Coronary artery (tissue), 2 donors: ENCODE results near the gene SRSF7.

Source experiments
- DNase-seq: peaks from one replicate; pipeline ENCODE4 v3.0.0-alpha.2; 2017; ENCODE audit warnings: low spot score
- H3K27ac ChIP-seq, 2 donors: fragments of 200-600 bp; sonication (generic); one replicate each; pipeline ENCODE4 v1.5.1; 2016 to 2019
- H3K4me3 ChIP-seq: fragments of 200-600 bp; sonication (generic); 2 replicates; pipeline ENCODE4 v1.5.1; 2016; ENCODE audit warnings: mild to moderate bottlenecking, moderate library complexity
- CTCF ChIP-seq: fragments of 200-600 bp; sonication (generic); IDR thresholded peaks from one replicate; pipeline ENCODE4 v1.5.1; 2019; ENCODE audit warnings: antibody characterized with exemption

The SRSF7 gene

GRCh38 chr2:38702413-38702812 lies 48.7 kb downstream of the SRSF7 start:
- no peak overlapping the region for H3K4me3 ChIP-seq
- H3K27ac ChIP-seq = no peak overlapping the region
- no peak for TF ChIP-seq CTCF
- DNase-seq = no peak

- DNase-seq = no peak
- TF ChIP-seq CTCF = no peak
- Histone ChIP-seq H3K27ac (no peak overlapping the region), H3K4me3 (no peak overlapping the region)
Observed at GRCh38 chr2:38701542-38701941, 49.6 kb downstream of the SRSF7 start.

- DNase-seq = no peak
- H3K4me3 ChIP-seq = no peak overlapping the region
- TF ChIP-seq CTCF = no peak
- H3K27ac ChIP-seq = no peak overlapping the region
Observed at GRCh38 chr2:38700881-38701458, 50.2 kb downstream of the SRSF7 start.

- H3K4me3 ChIP-seq = no peak overlapping the region
- no peak for TF ChIP-seq CTCF
- DNase-seq = no peak
- no peak overlapping the region for H3K27ac ChIP-seq
Observed at GRCh38 chr2:38700113-38700785, 50.9 kb downstream of the SRSF7 start.

GRCh38 chr2:38698467-38699003 lies 52.6 kb downstream of the SRSF7 start:
- no peak for TF ChIP-seq CTCF
- Histone ChIP-seq H3K27ac (no peak overlapping the region), H3K4me3 (no peak overlapping the region)
- no peak for DNase-seq

GRCh38 chr2:38697116-38697840 lies 53.9 kb downstream of the SRSF7 start:
- Histone ChIP-seq H3K4me3 (no peak overlapping the region), H3K27ac (no peak overlapping the region)
- TF ChIP-seq CTCF = no peak
- no peak for DNase-seq
